ENCODE results near the gene VPS18.

VPS18 gene

DNA sequence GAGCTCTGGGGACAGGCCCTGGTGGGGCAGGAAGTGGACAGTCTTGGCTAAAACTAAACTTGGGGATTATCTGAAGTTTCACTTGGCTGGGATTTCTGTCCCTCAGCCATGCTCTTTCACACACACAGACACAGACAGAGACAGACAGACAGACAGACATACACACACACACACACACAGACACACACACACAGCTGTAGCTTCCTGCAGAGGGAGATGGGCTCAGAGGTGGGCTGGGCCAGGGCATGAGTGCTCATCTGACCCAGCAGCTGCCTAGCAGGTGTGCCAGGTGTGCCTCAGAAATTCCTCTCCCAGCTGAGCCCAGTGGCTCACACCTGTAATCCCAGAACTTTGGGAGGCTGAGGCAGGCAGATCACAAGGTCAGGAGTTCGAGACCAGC, 23.5 kb upstream of the VPS18 start:
- no peak for DNase-seq (ENCODE audit: low spot score)
- FAIRE-seq, result no peak

DNA sequence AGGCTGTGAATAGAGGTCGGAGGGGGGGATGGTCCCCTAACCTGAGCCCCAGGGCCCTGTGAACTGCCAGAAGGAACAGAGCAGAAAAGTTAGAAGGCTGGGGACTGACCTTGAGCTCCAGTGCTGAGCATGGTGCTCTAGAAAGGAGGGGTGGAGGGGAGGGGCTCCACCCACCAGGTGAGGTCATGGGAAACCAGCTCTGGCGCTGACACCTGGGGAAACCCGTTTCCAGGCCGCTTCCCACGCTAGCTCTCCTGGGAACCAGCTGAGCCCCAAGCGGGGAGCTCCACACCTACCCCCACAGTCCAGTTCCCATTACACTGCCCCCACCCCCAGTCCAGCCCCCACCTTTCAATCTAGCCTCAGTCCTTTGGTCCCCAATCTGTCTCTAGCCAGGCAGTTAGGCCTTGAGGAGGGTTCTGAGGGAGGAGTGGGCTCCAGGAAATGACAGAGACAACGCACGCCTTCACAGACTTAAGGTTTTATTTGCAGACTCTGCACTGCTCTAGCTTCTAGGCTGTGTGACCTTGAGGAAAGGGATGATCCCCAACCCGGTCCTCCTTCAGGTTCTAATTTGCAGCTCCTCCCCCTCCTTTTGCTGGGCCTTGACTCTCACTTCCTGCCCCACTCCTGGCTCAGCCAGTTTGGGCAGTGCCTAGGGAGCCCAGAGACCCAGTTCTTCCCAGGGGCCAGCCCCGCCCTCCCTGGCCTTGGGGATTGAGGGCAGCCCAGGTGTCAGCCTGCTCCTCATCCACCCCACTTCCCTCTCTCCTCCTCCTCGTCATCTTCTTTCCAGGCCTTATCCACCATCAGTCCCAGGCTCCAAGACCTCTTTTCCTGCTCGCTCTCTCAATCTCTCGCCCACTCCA, 22.3 kb upstream of the VPS18 start:
- FAIRE-seq (no peak), DNase-seq (ENCODE audit: low spot score) (no peak)

DNA sequence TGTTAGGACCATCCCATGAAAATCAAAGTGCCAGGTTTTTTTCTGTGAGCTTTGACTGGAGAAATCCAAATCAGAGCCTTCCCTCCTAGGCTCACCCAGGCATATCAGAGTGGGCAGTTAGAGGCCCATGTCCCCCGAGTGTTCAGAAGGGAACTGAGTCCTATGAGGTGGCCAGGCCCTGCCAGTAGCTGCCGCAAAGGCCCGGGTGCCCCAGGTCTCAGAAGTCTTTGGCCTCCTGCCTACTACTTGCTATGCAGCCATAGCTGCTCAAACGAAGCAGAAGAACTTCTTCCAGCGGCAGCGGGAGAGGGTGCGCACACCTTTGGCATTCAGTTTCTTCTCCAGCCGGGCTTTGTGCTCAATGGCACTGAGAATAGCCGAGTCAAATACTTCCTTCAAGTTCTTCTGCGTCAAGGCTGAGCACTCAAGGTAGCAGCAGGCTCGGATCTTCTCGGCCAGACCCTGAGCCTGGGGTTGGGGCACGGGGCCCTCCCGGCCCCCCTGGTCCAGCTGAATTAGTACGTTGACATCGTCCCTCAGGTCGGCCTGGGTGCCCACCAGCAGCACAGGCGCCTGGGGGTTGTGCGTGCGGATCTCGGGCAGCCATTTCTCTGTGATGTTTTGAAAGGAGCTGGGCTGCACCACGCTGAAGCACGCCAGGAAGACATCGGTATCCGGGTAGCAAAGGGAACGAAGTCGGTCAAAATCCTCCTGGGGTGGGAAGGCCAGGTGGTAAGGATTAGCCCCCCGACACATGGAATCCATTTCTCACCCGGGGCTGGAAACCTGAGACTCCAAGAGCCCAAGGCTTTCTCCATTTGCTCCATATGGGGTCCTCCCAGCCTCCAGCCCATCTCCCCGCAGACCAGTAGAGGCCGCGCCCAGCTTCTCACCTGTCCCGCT, 21.2 kb upstream of the VPS18 start:
- FAIRE-seq (no peak), DNase-seq (ENCODE audit: low spot score) (no peak)

DNA sequence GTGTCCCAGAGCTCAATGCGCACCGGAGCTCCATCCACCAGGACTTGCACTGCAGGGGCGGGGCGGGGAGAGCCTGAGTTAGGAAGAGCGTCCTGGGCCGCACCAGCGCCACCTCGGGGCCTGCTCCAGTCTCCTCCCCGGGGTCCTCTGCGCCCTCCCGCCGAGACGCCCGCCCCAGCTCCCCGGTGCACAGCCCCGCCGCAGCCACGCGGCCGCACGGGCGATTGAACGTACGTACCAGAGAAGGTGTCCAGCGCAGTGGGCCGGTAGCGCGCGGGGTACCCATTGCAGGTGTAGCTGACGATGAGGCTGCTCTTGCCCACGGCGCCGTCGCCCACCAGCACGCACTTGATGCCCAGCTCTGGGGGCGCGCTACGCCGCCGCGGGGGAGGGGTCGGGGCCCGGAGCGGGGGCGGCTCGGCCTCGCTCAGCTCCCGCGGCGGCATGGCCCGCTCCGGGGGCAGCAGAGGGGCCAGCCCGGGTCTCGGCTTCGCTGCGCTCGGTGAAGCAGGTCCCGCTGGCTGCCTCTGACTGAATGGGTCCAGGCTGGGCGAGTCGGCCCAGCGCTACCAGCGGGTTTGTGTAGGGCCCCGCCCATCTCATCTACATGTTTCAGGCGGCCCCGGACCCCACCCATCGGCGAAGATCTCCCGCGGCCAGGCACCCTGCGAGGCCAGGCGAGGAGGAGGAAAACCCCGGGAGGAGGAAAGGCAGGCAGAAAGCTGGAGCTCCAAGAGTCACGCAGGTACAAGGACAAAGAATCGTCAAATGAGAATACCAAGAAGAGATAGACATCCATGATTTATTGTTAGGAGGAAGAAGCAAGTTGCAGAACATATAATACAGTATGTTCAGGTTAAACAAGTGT, 20.3 kb upstream of the VPS18 start, which contains the start of gene RHOV:
TSS of gene RHOV (minus strand) at position 541 of the 868 bp plus-strand sequence. CDS start at position 446, 95 bp downstream.
- no peak for FAIRE-seq
- DNase-seq (ENCODE audit: low spot score), result peak; percentile 79

DNA sequence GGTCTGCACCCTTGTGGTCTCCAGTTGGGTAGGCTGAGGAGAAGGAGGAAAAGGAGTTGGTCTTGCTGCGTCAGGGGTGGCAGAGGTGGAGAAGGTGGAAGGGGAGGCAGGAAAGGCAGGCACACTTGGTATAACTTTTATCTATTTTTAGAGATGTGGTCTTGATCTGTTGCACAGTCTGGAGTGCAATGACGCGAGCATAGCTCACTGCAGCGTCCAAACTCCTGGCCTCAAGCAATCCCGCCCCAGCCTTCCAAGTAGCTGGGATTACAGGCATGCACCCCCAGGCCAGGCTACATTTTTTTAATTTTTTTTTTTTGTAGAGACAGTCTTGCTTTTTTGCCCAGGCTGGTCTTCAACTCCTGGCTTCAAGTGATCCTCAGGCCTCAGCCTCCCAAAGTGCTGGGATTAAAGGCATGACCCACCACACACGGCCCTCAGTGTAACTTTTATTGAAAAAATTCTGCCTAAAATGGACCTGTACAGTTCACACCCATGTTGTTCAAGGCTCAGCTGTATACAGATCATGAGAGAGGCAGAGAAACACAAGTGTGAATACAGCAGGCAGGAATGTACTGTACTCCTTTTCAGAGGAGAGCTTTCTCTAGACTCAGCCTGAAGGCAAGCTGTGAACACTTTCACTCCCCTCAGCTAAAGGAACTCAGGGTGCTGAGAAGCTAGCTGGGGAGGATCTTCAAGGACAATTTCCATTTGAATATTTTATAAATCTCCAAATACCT, 18.1 kb upstream of the VPS18 start:
- DNase-seq (ENCODE audit: low spot score), result no peak

DNA sequence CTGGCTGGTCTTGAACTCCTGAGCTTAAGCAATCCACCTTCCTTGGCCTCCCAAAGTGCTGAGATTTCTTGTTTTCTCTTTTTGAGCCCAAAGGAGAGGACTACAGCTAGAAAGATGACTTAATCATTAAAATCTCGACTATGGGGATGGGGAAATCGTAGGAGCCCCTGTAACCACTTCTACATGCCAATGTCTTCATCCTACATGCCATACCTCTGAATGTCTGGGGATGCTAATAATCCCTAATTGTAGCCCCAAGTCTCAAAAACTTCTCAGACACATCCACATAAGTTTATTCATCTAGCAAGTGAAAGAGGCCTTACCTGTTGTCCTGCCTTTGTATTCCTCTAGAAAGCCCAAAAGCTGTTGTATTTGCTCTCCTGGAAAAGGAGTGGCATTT, 16.6 kb upstream of the VPS18 start:
- no peak for FAIRE-seq
- no peak for DNase-seq (ENCODE audit: low spot score)

More for the DNA sequence above, 18.1 kb upstream of the VPS18 start:
- FAIRE-seq, result no peak

DNA sequence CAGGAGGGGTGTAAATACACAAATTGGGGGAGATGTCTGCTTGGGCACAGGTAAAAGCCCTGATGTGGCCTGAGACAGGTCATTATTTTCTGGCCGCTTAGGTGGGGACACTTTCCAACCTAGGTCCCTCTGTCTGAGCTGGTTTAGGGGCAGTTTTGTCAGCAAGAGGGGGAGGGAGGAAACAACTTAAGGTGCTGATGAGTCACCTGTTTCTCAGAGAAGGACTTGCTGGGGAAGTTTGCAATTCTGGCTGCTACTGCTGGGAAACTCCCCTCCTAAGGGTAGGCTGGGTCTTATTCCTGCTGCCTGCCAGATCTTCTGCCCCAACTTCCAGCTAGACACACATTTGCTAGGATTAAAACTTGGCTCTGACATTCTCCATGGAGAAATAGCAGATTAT, 15.5 kb upstream of the VPS18 start:
- no peak for FAIRE-seq
- DNase-seq (ENCODE audit: low spot score), result peak; percentile 67

DNA sequence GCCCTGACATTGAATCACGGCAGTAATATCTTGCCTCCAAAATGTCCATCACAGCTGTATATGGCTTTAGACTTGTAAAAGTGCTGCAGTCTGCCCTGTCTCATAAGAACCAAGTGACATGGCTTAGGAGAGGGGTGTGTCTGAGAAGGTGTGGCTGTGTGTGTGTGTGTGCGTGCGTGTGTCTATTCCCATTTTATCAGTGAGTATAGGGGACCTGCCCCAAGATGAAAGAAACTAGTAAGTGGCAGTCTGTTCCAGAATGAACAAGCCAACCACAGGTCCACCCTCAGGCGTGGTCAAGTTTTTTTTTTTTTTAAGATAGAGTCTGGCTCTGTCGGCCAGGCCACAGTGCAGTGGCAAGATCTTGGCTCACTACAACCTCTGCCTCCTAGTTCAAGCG, 14.6 kb upstream of the VPS18 start:
- DNase-seq (ENCODE audit: low spot score) (no peak), FAIRE-seq (no peak)

DNA sequence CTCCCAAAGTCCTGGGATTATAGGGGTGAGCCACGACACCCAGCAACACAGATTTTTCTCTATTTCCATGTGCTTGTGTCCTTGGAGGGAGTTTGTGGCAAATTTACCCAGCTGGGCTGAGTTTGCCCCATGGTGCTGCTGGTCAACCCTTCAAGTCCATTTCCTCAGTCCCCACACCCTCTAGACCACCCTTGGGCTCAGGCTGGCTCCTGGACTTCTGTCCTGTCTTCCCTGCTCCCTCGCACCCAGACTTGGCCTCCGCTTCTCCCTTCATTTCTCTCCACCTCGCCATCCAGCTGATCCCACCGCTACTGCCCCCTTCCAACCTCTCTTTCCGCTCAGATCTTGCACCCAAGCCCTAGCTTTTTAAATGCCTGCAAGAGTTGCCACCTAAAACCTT, 12.9 kb upstream of the VPS18 start:
- FAIRE-seq (no peak), DNase-seq (ENCODE audit: low spot score) (no peak)

DNA sequence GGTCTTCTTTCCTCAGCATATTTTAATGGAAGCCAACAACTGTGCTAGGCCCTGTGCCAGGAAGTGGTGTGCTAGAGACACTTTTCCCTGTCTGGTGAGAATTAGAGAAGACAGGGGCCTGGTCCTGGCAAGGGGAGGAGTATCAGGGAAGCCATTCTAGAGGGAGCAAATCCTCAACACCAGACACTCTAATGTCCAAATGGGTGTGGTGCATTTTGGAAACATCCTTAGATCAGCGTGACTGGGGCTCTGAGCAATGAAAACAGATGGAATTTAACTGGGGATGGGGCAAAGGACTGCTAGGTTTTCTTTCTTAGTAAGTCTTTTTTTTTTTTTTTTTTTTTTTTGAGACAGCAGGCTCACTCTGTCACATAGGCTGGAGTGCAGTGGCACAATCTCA, 7.7 kb upstream of the VPS18 start:
- FAIRE-seq, result no peak
- DNase-seq (ENCODE audit: low spot score), result no peak

DNA sequence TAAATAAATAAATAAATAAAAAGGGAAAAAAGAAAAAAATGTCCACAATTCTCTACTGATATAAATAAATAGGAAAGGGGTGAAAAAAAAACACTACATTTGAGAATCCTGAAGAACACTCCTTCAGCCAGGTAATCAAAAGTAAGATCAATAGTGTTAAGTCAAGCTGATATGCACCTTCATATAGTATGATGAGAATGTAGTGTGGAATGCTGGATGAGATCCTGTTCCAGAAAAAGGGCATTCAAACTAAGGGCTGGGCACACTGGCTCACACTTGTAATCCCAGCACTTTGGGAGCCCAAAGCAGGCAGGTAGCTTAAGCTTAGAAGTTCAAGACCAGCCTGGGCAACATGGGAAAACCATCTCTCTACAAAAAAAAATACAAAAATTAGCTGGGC, 5.1 kb upstream of the VPS18 start:
- DNase-seq (ENCODE audit: low spot score), result no peak
- no peak for FAIRE-seq

DNA sequence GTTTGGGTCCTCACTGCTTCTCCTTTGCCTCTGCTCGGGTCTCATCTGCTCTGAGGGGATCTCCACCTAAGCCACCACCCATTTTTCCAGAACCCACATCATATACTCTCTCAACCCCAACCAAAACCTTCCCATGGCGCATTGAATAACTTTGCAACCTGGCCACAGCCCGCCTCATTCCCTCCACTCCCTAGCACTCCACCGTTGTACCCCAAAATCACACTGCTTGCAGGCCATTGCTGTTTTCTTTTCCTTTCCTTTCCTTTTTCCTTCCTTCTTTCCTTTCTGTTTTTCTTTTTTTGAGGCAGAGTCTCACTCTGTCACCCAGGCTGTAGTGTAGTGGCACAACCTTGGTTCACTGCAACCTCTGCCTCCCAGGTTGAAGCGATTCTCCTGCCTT, 3.1 kb upstream of the VPS18 start:
- DNase-seq (ENCODE audit: low spot score) (no peak), FAIRE-seq (no peak)

DNA sequence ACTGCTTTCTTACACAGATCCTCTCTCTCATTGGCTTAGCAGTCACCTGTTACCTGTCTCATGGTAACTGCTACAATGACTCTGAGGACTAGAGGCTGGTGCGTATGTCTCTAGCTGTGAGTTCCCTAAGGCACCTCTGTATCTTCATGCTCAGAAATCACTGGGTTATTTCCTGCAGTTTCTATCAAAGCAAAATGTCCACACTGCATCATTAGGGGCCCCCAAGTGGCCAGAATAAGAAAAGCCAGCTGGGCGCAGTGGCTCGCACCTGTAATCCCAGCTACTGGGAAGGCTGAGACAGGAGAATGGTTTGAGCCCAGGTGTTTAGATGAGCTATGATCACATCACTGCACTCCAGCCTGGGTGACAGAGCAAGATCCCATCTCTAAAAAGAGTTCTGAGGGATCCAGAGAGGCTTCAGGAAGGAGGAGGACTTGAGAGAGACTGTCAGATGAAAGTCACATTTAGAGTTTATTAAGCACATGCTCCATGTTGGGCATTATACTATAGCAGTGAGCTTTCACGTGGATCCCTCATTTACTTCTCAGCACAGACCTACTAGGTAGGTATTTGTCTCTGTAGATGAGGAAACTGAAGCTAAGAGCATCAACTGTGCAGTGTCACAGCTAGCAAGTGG, 2.3 kb upstream of the VPS18 start:
- DNase-seq (ENCODE audit: low spot score), result peak; percentile 58
- FAIRE-seq, result no peak

DNA sequence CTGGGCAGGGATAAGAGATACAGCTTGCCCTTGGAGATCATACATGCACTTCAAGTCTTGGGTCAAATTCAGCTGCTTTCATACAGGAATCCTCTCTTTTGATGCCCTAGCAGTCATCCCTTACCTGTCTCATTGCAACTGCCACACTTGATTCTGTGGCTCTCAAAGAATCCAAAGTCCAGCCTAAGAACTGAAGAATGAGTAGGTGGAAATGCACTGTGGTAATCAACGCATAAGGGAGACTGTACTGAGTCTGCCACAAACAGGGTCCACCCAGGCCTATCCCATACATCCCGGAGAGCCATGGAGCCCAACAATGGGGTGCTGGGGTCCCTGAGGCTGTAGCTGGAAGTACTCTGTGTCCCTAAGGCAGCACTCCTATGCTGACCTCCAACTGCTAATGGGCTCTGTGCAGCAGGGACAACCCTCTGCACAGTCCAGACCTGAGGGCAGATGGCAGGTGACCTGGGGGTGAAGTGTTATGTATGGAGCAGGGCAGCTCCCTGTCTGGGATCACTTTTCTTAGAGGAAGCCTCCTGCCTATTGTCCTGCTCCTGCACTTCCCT, 1.7 kb upstream of the VPS18 start:
- FAIRE-seq (no peak), DNase-seq (ENCODE audit: low spot score) (no peak)

DNA sequence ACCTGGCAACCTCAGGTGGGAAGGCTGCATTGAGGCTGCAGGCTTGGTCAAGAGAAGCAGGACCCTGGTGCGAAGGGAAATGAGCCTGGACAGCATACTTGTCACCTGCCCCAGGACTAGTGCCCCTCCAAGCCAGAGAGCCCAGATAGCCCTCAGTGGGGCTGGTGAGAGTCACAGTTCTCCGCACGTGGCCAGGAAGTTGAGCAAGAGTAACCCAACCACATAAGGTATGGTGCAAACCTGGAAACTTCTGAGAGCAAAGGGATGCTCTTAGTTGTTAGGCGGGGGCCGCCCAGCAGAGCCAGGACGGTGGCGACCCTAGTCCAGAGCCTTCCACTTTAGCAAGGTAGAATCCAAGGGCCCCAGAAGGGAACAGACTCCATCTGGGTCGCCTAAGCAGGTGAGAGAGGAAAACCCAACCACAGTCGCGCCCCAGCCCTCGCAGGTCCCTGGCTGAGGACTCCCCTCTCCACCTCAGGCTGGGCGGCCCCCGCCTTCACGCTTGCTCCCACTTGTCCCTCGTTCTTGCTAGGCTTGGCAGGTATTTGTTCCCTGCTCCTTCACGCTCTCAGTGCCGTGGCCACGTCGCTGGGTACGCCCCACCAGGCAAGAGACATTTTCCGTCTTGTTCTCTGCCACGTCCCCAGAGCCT, 1.1 kb upstream of the VPS18 start:
- no peak for DNase-seq (ENCODE audit: low spot score)

DNA sequence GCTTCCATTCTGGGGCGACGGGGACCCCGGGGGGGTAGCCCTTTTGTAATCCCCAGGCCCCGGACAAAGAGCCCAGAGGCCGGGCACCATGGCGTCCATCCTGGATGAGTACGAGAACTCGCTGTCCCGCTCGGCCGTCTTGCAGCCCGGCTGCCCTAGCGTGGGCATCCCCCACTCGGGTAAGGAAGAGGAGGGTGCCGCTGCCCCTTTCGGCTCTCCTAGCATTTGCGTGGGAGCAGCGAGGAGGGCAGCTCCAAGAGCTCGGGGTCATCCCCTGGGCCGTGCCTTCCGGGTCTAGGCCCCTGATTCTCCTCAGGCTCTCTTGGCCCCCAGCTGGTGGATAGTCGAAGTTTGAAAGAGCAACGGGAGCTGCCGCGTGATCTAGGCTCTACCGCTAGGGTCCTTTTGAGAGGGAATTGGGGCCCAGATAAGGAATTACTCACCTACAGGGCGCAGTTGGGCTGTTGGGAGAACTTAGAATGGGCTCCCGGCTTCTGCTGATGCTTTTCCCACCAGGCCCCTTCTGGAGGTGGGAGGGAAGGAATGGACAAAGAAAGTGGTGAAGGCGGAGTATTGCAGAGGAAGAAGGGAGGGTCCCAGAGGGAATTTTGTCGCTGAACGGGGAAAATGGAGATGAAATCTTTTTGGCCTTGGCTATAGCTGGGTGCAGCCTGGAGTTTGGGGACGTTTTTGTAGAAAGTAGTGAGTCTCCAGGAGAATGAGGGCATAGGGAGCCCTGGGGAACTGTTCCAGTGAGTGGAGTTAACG, 615 bp downstream of the VPS18 start:
- no peak for FAIRE-seq
- DNase-seq (ENCODE audit: low spot score), result peak; percentile 79

More for the DNA sequence above, 1.1 kb upstream of the VPS18 start:
- no peak for FAIRE-seq

DNA sequence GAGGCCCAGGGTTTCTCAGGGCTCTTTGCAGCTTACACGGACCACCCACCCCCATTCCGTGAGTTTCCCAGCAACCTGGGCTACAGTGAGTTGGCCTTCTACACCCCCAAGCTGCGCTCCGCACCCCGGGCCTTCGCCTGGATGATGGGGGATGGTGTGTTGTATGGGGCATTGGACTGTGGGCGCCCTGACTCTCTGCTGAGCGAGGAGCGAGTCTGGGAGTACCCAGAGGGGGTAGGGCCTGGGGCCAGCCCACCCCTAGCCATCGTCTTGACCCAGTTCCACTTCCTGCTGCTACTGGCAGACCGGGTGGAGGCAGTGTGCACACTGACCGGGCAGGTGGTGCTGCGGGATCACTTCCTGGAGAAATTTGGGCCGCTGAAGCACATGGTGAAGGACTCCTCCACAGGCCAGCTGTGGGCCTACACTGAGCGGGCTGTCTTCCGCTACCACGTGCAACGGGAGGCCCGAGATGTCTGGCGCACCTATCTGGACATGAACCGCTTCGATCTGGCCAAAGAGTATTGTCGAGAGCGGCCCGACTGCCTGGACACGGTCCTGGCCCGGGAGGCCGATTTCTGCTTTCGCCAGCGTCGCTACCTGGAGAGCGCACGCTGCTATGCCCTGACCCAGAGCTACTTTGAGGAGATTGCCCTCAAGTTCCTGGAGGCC, 5.4 kb downstream of the VPS18 start:
- FAIRE-seq (no peak), DNase-seq (ENCODE audit: low spot score) (no peak)

All from urothelium cell line (cell line).